IMR-90 (cell line): ENCODE results near the gene CYP26B1. TPM values are rescaled to one million over a fixed set of nuclear protein-coding genes. Genes with fewer than 3 reads are reported as not detected.

Source experiments
- ATAC-seq: fragments of 200-7000 bp; cut with Tn5 transposase; 2 replicates; pipeline ENCODE4 v1.9.1; 2020; ENCODE audit warnings: low read depth, mild to moderate bottlenecking, moderate library complexity
- BruUV-seq: library from RNA; stranded (reverse); fragments of 400-500 nt; replicated peaks from 2 replicates; lab custom pipeline; 2021; lab: Mats Ljungman, UMichigan
- CTCF ChIA-PET: fragments of 300-600 bp; formaldehyde crosslinking; extraction: SDS; loops from one replicate; lab custom pipeline; 2021; ENCODE audit warnings: antibody characterized with exemption; lab: Yijun Ruan, JAX
- POLR2A ChIA-PET: fragments of 300-600 bp; sonication (Branson Sonifier 250); formaldehyde crosslinking; loops from one replicate; lab custom pipeline; 2022; ENCODE audit warnings: antibody characterized with exemption; ENCODE audit not compliant: unreplicated experiment; lab: Charles Lee
- DNase-seq: peaks from one replicate; pipeline ENCODE4 v3.0.0; 2013
- H2AFZ ChIP-seq: replicated peaks from 2 replicates; pipeline ENCODE3; 2013; ENCODE audit warnings: low read length, mild to moderate bottlenecking; ENCODE audit not compliant: poor library complexity
- H2AK5ac ChIP-seq: 2 replicates; pipeline ENCODE4 v1.6.1; 2013; ENCODE audit warnings: low read depth, low read length, inconsistent platforms
- H2AK9ac ChIP-seq: replicated peaks from 2 replicates; pipeline ENCODE3; 2013; ENCODE audit warnings: mild to moderate bottlenecking, low read depth, low read length, moderate library complexity; ENCODE audit not compliant: poor library complexity
- H2BK120ac ChIP-seq: 2 replicates; pipeline ENCODE4 v1.6.1; 2013; ENCODE audit warnings: low read depth, low read length, inconsistent platforms
- H2BK15ac ChIP-seq: 3 replicates; pipeline ENCODE4 v1.6.1; 2013; ENCODE audit warnings: low read depth, low read length, inconsistent platforms
- H2BK20ac ChIP-seq: 2 replicates; pipeline ENCODE4 v1.6.1; 2013; ENCODE audit warnings: low read depth, mild to moderate bottlenecking, inconsistent platforms, low read length, moderate library complexity
- H2BK5ac ChIP-seq: 2 replicates; pipeline ENCODE4 v1.6.1; 2013; ENCODE audit warnings: mild to moderate bottlenecking, low read depth, low read length, inconsistent platforms; ENCODE audit not compliant: poor library complexity, severe bottlenecking
- H3K14ac ChIP-seq: replicated peaks from 2 replicates; pipeline ENCODE4 v1.6.1; 2013; ENCODE audit warnings: low read depth, low read length, inconsistent platforms
- H3K18ac ChIP-seq: 2 replicates; pipeline ENCODE4 v1.6.1; 2013; ENCODE audit warnings: low read depth, low read length, control low read depth
- H3K23ac ChIP-seq: 2 replicates; pipeline ENCODE4 v1.6.1; 2013; ENCODE audit warnings: low read depth, low read length, inconsistent platforms
- H3K27ac ChIP-seq: 2 replicates; pipeline ENCODE4 v1.5.1; 2013; ENCODE audit warnings: mild to moderate bottlenecking, control low read depth, low read length; ENCODE audit not compliant: insufficient read depth
- H3K27me3 ChIP-seq: 2 replicates; pipeline ENCODE4 v1.6.1; 2013; ENCODE audit warnings: low read length; ENCODE audit not compliant: control insufficient read depth, insufficient read depth
- H3K36me3 ChIP-seq: 2 replicates; pipeline ENCODE4 v1.6.1; 2013; ENCODE audit warnings: low read length, mixed read lengths; ENCODE audit not compliant: control insufficient read depth, insufficient read depth
- H3K4ac ChIP-seq: 2 replicates; pipeline ENCODE4 v1.6.1; 2013; ENCODE audit warnings: low read depth, low read length, inconsistent platforms
- H3K4me1 ChIP-seq: 2 replicates; pipeline ENCODE4 v1.6.1; 2013; ENCODE audit warnings: low read length, mixed read lengths; ENCODE audit not compliant: control insufficient read depth, insufficient read depth
- H3K4me2 ChIP-seq: 2 replicates; pipeline ENCODE4 v1.6.1; 2013; ENCODE audit warnings: low read depth, mild to moderate bottlenecking, control low read depth, low read length, moderate library complexity
- H3K4me3 ChIP-seq: 2 replicates; pipeline ENCODE4 v1.5.1; 2013; ENCODE audit warnings: low read depth, mild to moderate bottlenecking, control low read depth, low read length, moderate library complexity; ENCODE audit not compliant: insufficient read depth
- H3K56ac ChIP-seq: 2 replicates; pipeline ENCODE4 v1.6.1; 2013; ENCODE audit warnings: low read length, inconsistent platforms; ENCODE audit not compliant: insufficient read depth; ENCODE audit errors: extremely low read depth
- H3K79me1 ChIP-seq, 2 experiments: 2 replicates each; pipeline ENCODE4 v1.6.1; 2013; ENCODE audit warnings: low read length in 2 of 2, inconsistent platforms in 1 of 2, low read depth in 1 of 2
- H3K9ac ChIP-seq: 2 replicates; pipeline ENCODE4 v1.6.1; 2013; ENCODE audit warnings: low read depth, low read length, control low read depth
- H3K9me1 ChIP-seq: 2 replicates; pipeline ENCODE4 v1.6.1; 2013; ENCODE audit warnings: low read length, inconsistent platforms; ENCODE audit not compliant: insufficient read depth
- H3K9me3 ChIP-seq: 2 replicates; pipeline ENCODE4 v1.6.1; 2013; ENCODE audit warnings: low read length; ENCODE audit not compliant: control insufficient read depth, insufficient read depth
- H4K20me1 ChIP-seq: 2 replicates; pipeline ENCODE4 v1.6.1; 2013; ENCODE audit warnings: low read length, inconsistent platforms; ENCODE audit not compliant: insufficient read depth
- H4K5ac ChIP-seq: 2 replicates; pipeline ENCODE4 v1.6.1; 2013; ENCODE audit warnings: mild to moderate bottlenecking, low read depth, low read length, control low read depth
- H4K8ac ChIP-seq, 2 experiments: 2 replicates each; pipeline ENCODE4 v1.6.1; 2013; ENCODE audit warnings: low read depth in 2 of 2, low read length in 2 of 2, control low read depth in 1 of 2, inconsistent platforms in 1 of 2
- H4K91ac ChIP-seq: 2 replicates; pipeline ENCODE4 v1.6.1; 2013; ENCODE audit warnings: low read depth, low read length, inconsistent platforms; ENCODE audit not compliant: insufficient read depth
- BHLHE40 ChIP-seq: fragments of 150-350 bp; IDR thresholded peaks from 2 replicates; pipeline ENCODE4 v1.6.1; 2016; ENCODE audit warnings: mild to moderate bottlenecking, low read depth, low read length
- CEBPB ChIP-seq: IDR thresholded peaks from 2 replicates; pipeline ENCODE4 v1.6.1; 2012; ENCODE audit warnings: low read depth, low read length, improper control_type of control experiment
- CHD1 ChIP-seq: IDR thresholded peaks from 2 replicates; pipeline ENCODE4 v1.6.1; 2012; ENCODE audit warnings: low read depth, low read length, improper control_type of control experiment
- ELK1 ChIP-seq: fragments of 150-350 bp; IDR thresholded peaks from 2 replicates; pipeline ENCODE4 v1.6.1; 2016; ENCODE audit warnings: low read depth, mild to moderate bottlenecking, low read length, moderate library complexity, borderline replicate concordance
- MAFK ChIP-seq: IDR thresholded peaks from 2 replicates; pipeline ENCODE4 v1.6.1; 2012; ENCODE audit warnings: low read depth, low read length, improper control_type of control experiment
- MAZ ChIP-seq: IDR thresholded peaks from 2 replicates; pipeline ENCODE4 v1.6.1; 2012; ENCODE audit warnings: low read depth, mild to moderate bottlenecking, low read length, improper control_type of control experiment, moderate library complexity, borderline replicate concordance
- NFE2L2 ChIP-seq: fragments of 150-350 bp; IDR thresholded peaks from 2 replicates; pipeline ENCODE4 v1.6.1; 2016; ENCODE audit warnings: low read depth, mild to moderate bottlenecking, low read length
- POLR2A ChIP-seq: IDR thresholded peaks from 2 replicates; pipeline ENCODE4 v1.6.1; 2012; ENCODE audit warnings: mild to moderate bottlenecking, low read depth, low read length
- RAD21 ChIP-seq: IDR thresholded peaks from 2 replicates; pipeline ENCODE4 v1.6.1; 2012; ENCODE audit warnings: low read length, improper control_type of control experiment
- RCOR1 ChIP-seq: IDR thresholded peaks from 2 replicates; pipeline ENCODE4 v1.6.1; 2012; ENCODE audit warnings: mild to moderate bottlenecking, low read length, improper control_type of control experiment; ENCODE audit not compliant: insufficient replicate concordance
- RFX5 ChIP-seq: IDR thresholded peaks from 2 replicates; pipeline ENCODE4 v1.8.0; 2012; ENCODE audit warnings: low read depth, mild to moderate bottlenecking, low read length, moderate library complexity
- SMC3 ChIP-seq: fragments of 150-350 bp; IDR thresholded peaks from 2 replicates; pipeline ENCODE4 v1.6.1; 2016; ENCODE audit warnings: low read depth, mild to moderate bottlenecking, antibody characterized with exemption, low read length, moderate library complexity
- WGBS, 2 experiments: methylation state at CpG; one replicate each; pipeline versions ENCODE4 v1.1.5 to v1.1.7; 2013; ENCODE audit warnings: missing lambda C conversion rate in 2 of 2; ENCODE audit not compliant: insufficient read length in 1 of 2; ENCODE audit errors: extremely low coverage in 2 of 2; 5-methylcytosine and 5-hydroxymethylcytosine counted together
- dilution Hi-C: fragments of 300-500 bp; cut with HindIII; formaldehyde crosslinking; loops from one replicate; pipeline ENCODE4 v1.14.3; 2018; ENCODE audit warnings: low sequenced_read_pairs; ENCODE audit not compliant: unreplicated experiment
- in situ Hi-C: fragments of 300-500 bp; cut with MboI; formaldehyde crosslinking; loops from 3 replicates; pipeline ENCODE4 v1.14.3; 2019; ENCODE audit warnings: low sequenced_read_pairs, inconsistent platforms, mixed read lengths
- intact Hi-C: fragments of 100-400 bp; cut with micrococcal nuclease; formaldehyde crosslinking; loops from 2 replicates; pipeline ENCODE4 v1.10.0; 2022
- polyA plus RNA-seq, 3 experiments: library from polyadenylated mRNA; depleted of rRNA; stranded (reverse); fragments of >200 nt; gene quantifications; 2 replicates each; pipeline ENCODE4 v1.2.3, GENCODE V29; 2012; ENCODE audit warnings: low replicate concordance in 1 of 3
- total RNA-seq: library from RNA; depleted of rRNA; stranded (reverse); fragments of >200 nt; gene quantifications from 2 replicates; pipeline ENCODE4 v1.2.3, GENCODE V29; 2012
- TF ChIP-seq, protein P1 (sequence below): fragments of 150-350 bp; IDR thresholded peaks from 2 replicates; pipeline ENCODE4 v1.6.1; 2017; ENCODE audit warnings: mild to moderate bottlenecking, antibody characterized with exemption, low read length, low read depth

The CYP26B1 gene
- total and polyA plus RNA-seq, 2 of the 4 experiments (the other 2 are of a cell fraction): 0.02 TPM; not detected in 1

DNA sequence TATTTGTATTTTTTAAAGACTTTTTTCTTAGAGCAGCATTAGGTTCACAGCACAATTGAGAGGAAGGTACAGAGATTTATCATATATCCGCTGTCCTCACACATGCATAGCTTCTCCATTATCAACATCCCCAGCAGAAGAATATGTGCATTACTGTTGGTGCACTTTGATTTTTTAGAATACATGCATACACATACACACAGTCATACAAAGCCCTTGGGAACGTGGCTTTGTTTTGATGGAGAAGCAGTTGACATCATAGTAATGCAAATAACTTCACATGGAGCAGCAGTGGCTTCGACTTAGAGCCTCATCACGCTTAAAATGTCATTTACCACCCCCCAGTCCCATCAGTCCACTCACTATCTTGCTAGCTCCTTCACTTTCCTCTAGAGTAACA, 26.5 kb downstream of the CYP26B1 start:
- no peaks in the 10 kb centered on the region for H4K20me1 ChIP-seq
- no peak overlapping the region for H3K14ac ChIP-seq
- no peak overlapping the region for H2AFZ ChIP-seq
- H3K4me3 ChIP-seq: no peak overlapping the region
- no peaks in the 10 kb centered on the region for H3K9me3 ChIP-seq
- no peak overlapping the region for H4K8ac ChIP-seq
- no peak overlapping the region for H4K91ac ChIP-seq
- H3K4me1 ChIP-seq: peaks cover 2% of the 10 kb centered on the region; the same call in 1 of the 2 replicates
- H3K36me3 ChIP-seq: no peaks in the 10 kb centered on the region
- intact Hi-C loops (no loop called here), in situ Hi-C loops (no loop called here), dilution Hi-C loops (no loop called here)
- H3K27ac ChIP-seq: no peak overlapping the region
- CTCF ChIA-PET: no interaction called here
- WGBS, 2 experiments: 40% methylated on average over 1 of the region's 4 CpGs; no CpG with 5 or more reads in 1 of the 2 experiments
- H2AK5ac ChIP-seq: no peak overlapping the region
- no peak overlapping the region for H3K18ac ChIP-seq
- H2BK15ac ChIP-seq: no peak overlapping the region
- H2AK9ac ChIP-seq: no peak overlapping the region
- H3K9ac ChIP-seq: no peak overlapping the region
- no TSS peak for BruUV-seq
- H3K27me3 ChIP-seq: peaks cover 11% of the 10 kb centered on the region
- H3K9me1 ChIP-seq: no peaks in the 10 kb centered on the region
- TF ChIP-seq MAZ (no peak), NFE2L2 (no peak), CEBPB (no peak), ELK1 (no peak), BHLHE40 (no peak), CHD1 (no peak), SMC3 (no peak), RAD21 (no peak), RCOR1 (no peak), POLR2A (no peak), MAFK (no peak), RFX5 (no peak)
- TF ChIP-seq, protein P1, sequence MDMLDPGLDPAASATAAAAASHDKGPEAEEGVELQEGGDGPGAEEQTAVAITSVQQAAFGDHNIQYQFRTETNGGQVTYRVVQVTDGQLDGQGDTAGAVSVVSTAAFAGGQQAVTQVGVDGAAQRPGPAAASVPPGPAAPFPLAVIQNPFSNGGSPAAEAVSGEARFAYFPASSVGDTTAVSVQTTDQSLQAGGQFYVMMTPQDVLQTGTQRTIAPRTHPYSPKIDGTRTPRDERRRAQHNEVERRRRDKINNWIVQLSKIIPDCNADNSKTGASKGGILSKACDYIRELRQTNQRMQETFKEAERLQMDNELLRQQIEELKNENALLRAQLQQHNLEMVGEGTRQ: no peak
- ATAC-seq (no peak), DNase-seq (no peak)
- H3K56ac ChIP-seq: no peak overlapping the region
- no peak overlapping the region for H2BK120ac ChIP-seq
- POLR2A ChIA-PET: no interaction called here
- H3K4ac ChIP-seq: no peak overlapping the region
- H3K4me2 ChIP-seq: no peak overlapping the region
- no peak overlapping the region for H2BK20ac ChIP-seq
- H2BK5ac ChIP-seq: no peak overlapping the region
- no peaks in the 10 kb centered on the region for H3K79me1 ChIP-seq
- H4K5ac ChIP-seq: no peak overlapping the region
- H3K23ac ChIP-seq: no peak overlapping the region
